Activated B cell treated with CpG ODN at 0.5 μM for 24 hours (primary cell): ENCODE measurements around the gene DMRT3. TPM values are rescaled to one million over a fixed set of nuclear protein-coding genes. Genes with fewer than 3 reads are reported as not detected.

Source experiments
- ATAC-seq: fragments of 200-7000 bp; cut with Tn5 transposase; one replicate; pipeline ENCODE4 v1.10.0; 2021; ENCODE audit warnings: low read depth, mild to moderate bottlenecking, moderate library complexity
- CTCF ChIA-PET: fragments of 350-600 bp; sonication (Branson Sonifier 250); formaldehyde crosslinking; loops from one replicate; lab custom pipeline; 2021; ENCODE audit warnings: antibody characterized with exemption; lab: Charles Lee
- POLR2A ChIA-PET: fragments of 350-600 bp; sonication (Branson Sonifier 250); formaldehyde crosslinking; loops from one replicate; lab custom pipeline; 2021; ENCODE audit warnings: antibody characterized with exemption; lab: Charles Lee
- DNase-seq: peaks from one replicate; pipeline ENCODE4 v3.0.0; 2022
- H3K27ac Mint-ChIP-seq: one replicate; pipeline ENCODE4 v1.8.0; 2020; ENCODE audit warnings: mixed read lengths
- H3K27me3 Mint-ChIP-seq: one replicate; pipeline ENCODE4 v1.8.0; 2021; ENCODE audit warnings: mixed read lengths
- H3K36me3 Mint-ChIP-seq: one replicate; pipeline ENCODE4 v1.8.0; 2021; ENCODE audit warnings: low read depth, mixed read lengths
- H3K4me1 Mint-ChIP-seq: one replicate; pipeline ENCODE4 v1.8.0; 2021; ENCODE audit warnings: mixed read lengths
- H3K4me3 Mint-ChIP-seq: one replicate; pipeline ENCODE4 v1.8.0; 2020; ENCODE audit warnings: mild to moderate bottlenecking, mixed read lengths
- H3K9me3 Mint-ChIP-seq: one replicate; pipeline ENCODE4 v1.8.0; 2020; ENCODE audit warnings: mixed read lengths
- intact Hi-C: fragments of 100-400 bp; cut with micrococcal nuclease; formaldehyde crosslinking; loops from one replicate; pipeline ENCODE4 v1.15.1; 2024
- total RNA-seq: library from RNA; stranded (reverse); gene quantifications from 2 replicates; pipeline ENCODE4 v1.2.3, GENCODE V29; 2022
- TF ChIP-seq, protein P1 (sequence below): fragments of 200-600 bp; IDR thresholded peaks from one replicate; pipeline ENCODE4 v1.8.0; 2022; ENCODE audit warnings: antibody characterized with exemption, mild to moderate bottlenecking

DMRT3 gene
- total RNA-seq, 1 donor from 2014 or later, result not detected

GRCh38 chr9:952546-952945 lies 23.9 kb upstream of the DMRT3 start:
- Mint-ChIP-seq H3K4me1 (no peaks in the 10 kb centered on the region), H3K36me3 (no peaks in the 10 kb centered on the region), H3K4me3 (no peak overlapping the region), H3K27me3 (peaks cover 15% of the 10 kb centered on the region), H3K9me3 (no peaks in the 10 kb centered on the region), H3K27ac (no peak overlapping the region)
- POLR2A ChIA-PET, result no interaction called here
- TF ChIP-seq, protein P1, sequence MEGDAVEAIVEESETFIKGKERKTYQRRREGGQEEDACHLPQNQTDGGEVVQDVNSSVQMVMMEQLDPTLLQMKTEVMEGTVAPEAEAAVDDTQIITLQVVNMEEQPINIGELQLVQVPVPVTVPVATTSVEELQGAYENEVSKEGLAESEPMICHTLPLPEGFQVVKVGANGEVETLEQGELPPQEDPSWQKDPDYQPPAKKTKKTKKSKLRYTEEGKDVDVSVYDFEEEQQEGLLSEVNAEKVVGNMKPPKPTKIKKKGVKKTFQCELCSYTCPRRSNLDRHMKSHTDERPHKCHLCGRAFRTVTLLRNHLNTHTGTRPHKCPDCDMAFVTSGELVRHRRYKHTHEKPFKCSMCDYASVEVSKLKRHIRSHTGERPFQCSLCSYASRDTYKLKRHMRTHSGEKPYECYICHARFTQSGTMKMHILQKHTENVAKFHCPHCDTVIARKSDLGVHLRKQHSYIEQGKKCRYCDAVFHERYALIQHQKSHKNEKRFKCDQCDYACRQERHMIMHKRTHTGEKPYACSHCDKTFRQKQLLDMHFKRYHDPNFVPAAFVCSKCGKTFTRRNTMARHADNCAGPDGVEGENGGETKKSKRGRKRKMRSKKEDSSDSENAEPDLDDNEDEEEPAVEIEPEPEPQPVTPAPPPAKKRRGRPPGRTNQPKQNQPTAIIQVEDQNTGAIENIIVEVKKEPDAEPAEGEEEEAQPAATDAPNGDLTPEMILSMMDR, result no peak
- CTCF ChIA-PET, result no interaction called here
- DNase-seq (no peak), ATAC-seq (no peak)
- intact Hi-C loops, result no loop called here

- H3K36me3 Mint-ChIP-seq, result no peaks in the 10 kb centered on the region
- no peak for ATAC-seq
These were observed 17.4 kb upstream of the DMRT3 start for GRCh38 chr9:959105-959504.

DNA sequence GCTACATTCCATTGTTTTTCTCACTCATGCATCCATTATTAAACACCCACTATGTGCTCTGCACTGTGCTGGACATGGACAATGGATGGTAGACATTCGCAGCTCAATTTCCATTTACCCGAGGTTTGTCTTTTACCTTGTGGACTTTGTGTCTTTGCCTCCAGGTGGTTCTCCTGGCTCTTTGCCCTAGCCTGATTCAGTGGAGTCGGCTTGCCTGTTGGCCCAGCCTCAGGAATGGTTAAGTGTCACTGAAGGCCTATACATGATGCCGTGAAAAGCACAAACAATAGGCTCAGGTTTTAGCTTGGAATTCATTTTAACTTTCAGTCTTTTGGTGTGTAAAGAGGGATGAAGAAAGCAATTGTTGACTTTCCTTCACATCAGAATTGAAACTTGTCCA lies 16.5 kb upstream of the DMRT3 start:
- intact Hi-C loops, result no loop called here
- Mint-ChIP-seq H3K36me3 (no peaks in the 10 kb centered on the region), H3K9me3 (no peaks in the 10 kb centered on the region), H3K4me1 (no peaks in the 10 kb centered on the region), H3K4me3 (no peak overlapping the region), H3K27ac (no peak overlapping the region), H3K27me3 (peaks cover 41% of the 10 kb centered on the region)
- ChIA-PET CTCF (no interaction called here), POLR2A (no interaction called here)
- ATAC-seq (no peak), DNase-seq (no peak)
- TF ChIP-seq, protein P1, result no peak

More at GRCh38 chr9:959105-959504, 17.4 kb upstream of the DMRT3 start:
- H3K9me3 Mint-ChIP-seq, result no peaks in the 10 kb centered on the region
- peaks cover 35% of the 10 kb centered on the region for H3K27me3 Mint-ChIP-seq
- TF ChIP-seq, protein P1, result no peak
- H3K4me3 Mint-ChIP-seq, result no peak overlapping the region
- intact Hi-C loops, result no loop called here
- CTCF ChIA-PET, result no interaction called here
- POLR2A ChIA-PET, result no interaction called here
- H3K27ac Mint-ChIP-seq, result no peak overlapping the region
- no peak for DNase-seq
- no peaks in the 10 kb centered on the region for H3K4me1 Mint-ChIP-seq

DNA sequence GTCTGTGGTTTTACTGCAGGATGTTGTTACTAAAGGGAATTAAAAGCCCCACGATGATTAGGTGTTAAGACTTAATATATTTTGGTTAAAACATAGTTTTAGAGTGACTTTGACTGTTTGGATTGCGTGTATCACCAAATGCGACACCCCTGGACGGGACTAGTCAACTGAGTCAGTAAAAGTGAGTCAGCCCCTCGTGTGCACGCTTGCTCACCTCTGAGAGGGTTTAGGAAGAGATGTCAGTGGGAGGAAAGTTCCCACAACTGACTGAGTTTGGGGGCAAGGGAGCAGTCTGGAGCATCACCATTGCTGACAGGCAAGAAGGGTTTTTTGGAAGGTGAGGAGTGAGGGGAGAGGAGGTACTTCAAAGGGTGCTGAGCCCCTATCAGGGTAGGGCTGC lies 14.4 kb upstream of the DMRT3 start:
- no peak overlapping the region for H3K27ac Mint-ChIP-seq
- no peaks in the 10 kb centered on the region for H3K36me3 Mint-ChIP-seq
- no peaks in the 10 kb centered on the region for H3K4me1 Mint-ChIP-seq
- intact Hi-C loops, result no loop called here
- DNase-seq (no peak), ATAC-seq (no peak)
- no peak overlapping the region for H3K4me3 Mint-ChIP-seq
- POLR2A ChIA-PET, result no interaction called here
- no peaks in the 10 kb centered on the region for H3K9me3 Mint-ChIP-seq
- H3K27me3 Mint-ChIP-seq, result peaks cover 53% of the 10 kb centered on the region
- TF ChIP-seq, protein P1, result no peak
- CTCF ChIA-PET, result no interaction called here

DNA sequence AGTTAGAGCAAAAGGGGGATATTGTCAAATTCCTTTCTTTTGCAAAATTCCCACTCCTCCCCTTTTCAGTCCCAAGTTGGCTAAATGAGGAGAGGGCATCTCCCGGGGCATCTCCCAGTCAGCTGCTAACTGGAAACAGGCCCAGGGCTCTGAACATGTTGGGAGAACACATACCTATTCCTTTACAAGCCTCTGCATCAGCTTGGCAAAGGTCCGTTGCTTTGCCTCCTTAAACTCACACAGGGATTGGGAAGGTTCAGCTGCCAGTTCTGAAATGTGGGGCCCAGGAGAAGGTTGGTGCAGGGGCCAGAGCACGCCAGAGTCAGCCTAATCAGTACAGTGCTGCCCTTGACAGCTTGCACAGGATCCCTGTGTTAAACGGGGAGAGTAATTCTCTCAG lies 11.0 kb upstream of the DMRT3 start:
- Mint-ChIP-seq H3K27ac (no peak overlapping the region), H3K4me3 (no peak overlapping the region), H3K4me1 (peaks cover 6% of the 10 kb centered on the region), H3K36me3 (no peaks in the 10 kb centered on the region), H3K9me3 (peaks cover 3% of the 10 kb centered on the region), H3K27me3 (peaks cover 73% of the 10 kb centered on the region)
- TF ChIP-seq, protein P1, result no peak
- CTCF ChIA-PET, result interaction anchor here (1.4 kb wide), 1 partner anchor 15 kb away, joined by 3 read pairs; no protein-coding TSS in a partner anchor
- POLR2A ChIA-PET, result no interaction called here
- DNase-seq (no peak), ATAC-seq (no peak)
- intact Hi-C loops, result loop anchor here (5.0 kb wide), 1 partner anchor 123 kb away; the partner anchor contains the start of gene DMRT1
